WI38 (cell line): ENCODE data around the gene PTRH2.

Source experiments
- H3K4me3 ChIP-seq: 2 replicates; pipeline ENCODE4 v1.5.1; 2011; ENCODE audit warnings: low read depth, mild to moderate bottlenecking, control low read depth, low read length
- CTCF ChIP-seq: IDR thresholded peaks from 2 replicates; pipeline ENCODE4 v1.5.1; 2012; ENCODE audit warnings: low read depth, mild to moderate bottlenecking, control low read depth, low read length

The PTRH2 gene

DNA sequence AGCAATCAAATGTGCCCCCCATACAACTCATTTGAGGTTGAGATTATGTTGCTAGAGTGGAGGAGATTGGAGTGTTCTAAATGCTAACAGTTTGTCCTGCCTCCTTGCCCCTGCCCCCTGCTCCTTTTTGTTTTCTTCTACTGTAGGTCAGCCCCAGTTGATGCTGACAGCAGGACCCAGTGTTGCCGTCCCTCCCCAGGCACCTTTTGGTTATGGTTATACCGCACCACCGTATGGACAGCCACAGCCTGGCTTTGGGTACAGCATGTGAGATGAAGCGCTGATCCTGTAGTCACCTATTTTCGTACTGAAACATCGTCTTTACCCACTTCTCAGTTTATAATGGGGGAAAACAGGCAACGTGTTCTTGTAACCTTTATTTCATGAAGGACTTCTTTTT, 13.6 kb downstream of the PTRH2 start:
- no peak overlapping the region for H3K4me3 ChIP-seq
- TF ChIP-seq CTCF: no peak

DNA sequence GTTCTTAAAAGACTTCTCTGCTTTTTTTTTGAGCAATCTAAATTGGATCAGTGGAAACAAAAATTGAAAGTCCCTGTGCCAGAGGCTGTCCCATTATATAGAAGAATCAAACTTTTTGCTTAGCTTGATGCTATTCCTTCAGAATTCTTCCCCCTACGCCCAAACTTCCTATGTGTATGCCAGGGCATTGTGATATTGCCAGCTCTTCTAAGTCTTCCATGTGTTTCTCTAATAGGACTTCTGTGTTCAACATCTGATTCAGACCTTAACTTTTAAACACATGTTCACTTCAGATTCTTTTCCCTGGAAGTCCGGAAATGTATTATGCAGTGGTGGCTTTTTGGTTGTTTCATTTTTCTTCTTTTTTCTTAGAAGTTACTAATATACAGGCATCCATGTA, 18.7 kb downstream of the PTRH2 start:
- no peak for TF ChIP-seq CTCF
- H3K4me3 ChIP-seq: no peak overlapping the region

- no peak for TF ChIP-seq CTCF
- H3K4me3 ChIP-seq: no peak overlapping the region
Observed at GRCh38 chr17:59688008-59688407, 19.2 kb downstream of the PTRH2 start.

DNA sequence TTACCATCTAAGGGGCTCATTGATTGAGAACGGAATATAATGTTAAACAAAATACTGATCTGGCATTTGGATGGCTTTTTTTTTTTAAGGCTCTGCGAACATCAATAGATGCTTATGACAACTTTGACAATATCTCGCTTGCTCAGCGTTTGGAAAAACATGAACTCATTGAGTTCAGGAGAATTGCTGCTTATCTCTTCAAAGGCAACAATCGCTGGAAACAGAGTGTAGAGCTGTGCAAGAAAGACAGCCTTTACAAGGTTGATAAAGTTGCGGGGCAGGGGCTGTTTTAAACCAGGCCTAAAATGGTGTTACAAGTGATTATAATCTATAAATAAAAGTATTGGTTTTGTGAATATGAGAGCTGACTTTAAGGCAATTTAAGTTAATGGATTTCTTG, 22.3 kb downstream of the PTRH2 start:
- no peak overlapping the region for H3K4me3 ChIP-seq
- TF ChIP-seq CTCF: no peak

- TF ChIP-seq CTCF: no peak
- H3K4me3 ChIP-seq: no peak overlapping the region
Observed at GRCh38 chr17:59683283-59683682, 23.9 kb downstream of the PTRH2 start.

DNA sequence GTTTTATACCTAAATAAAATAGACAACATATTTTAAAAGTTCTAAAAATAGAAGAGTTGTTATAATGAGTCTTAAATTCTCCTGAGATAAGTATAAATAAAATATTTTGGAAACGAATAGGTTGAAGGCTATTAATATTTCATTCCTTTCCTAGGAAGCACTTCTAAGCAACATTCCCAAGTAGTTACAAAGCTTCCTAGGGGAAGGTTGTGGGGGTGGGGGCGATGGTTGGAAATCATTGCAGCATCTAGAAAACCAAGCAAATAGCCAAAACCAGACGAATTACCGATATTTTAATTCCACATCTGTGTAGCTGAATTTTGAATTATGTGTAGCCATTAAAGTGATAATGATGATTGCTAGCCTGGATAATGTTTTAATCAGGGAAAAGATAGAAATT, 26.9 kb downstream of the PTRH2 start:
- H3K4me3 ChIP-seq: no peak overlapping the region
- TF ChIP-seq CTCF: no peak

- no peak for TF ChIP-seq CTCF
- H3K4me3 ChIP-seq: no peak overlapping the region
Observed at GRCh38 chr17:59678918-59679317, 28.3 kb downstream of the PTRH2 start.
